Fibroblast of peridontal ligament (primary cell): ENCODE measurements around the gene DNAJC5.

Experiments used
- DNase-seq: peaks from one replicate; pipeline ENCODE4 v3.0.0-alpha.2; 2010; ENCODE audit errors: extremely low read depth

The DNAJC5 gene

GRCh38 chr20:63940472-63941266 is 45.7 kb downstream of the DNAJC5 start:
- DNase-seq, result no peak

GRCh38 chr20:63941282-63942081 is 46.6 kb downstream of the DNAJC5 start:
- DNase-seq, result no peak

- DNase-seq, result no peak
Measured at GRCh38 chr20:63942250-63942951, 47.5 kb downstream of the DNAJC5 start.

GRCh38 chr20:63942969-63943807 is 48.3 kb downstream of the DNAJC5 start:
- DNase-seq, result no peak

GRCh38 chr20:63943808-63944077 is 48.8 kb downstream of the DNAJC5 start:
- DNase-seq, result no peak

GRCh38 chr20:63944078-63944941 is 49.4 kb downstream of the DNAJC5 start:
- no peak for DNase-seq

- no peak for DNase-seq
Measured at GRCh38 chr20:63945031-63945658, 50.2 kb downstream of the DNAJC5 start.

GRCh38 chr20:63945921-63946920 is 51.3 kb downstream of the DNAJC5 start:
- no peak for DNase-seq

- DNase-seq, result no peak
Measured at GRCh38 chr20:63946986-63947637, 52.2 kb downstream of the DNAJC5 start.

GRCh38 chr20:63947638-63948456 is 52.9 kb downstream of the DNAJC5 start:
- no peak for DNase-seq

GRCh38 chr20:63950701-63951397 is 55.9 kb downstream of the DNAJC5 start:
- DNase-seq, result no peak

GRCh38 chr20:63951398-63952209 is 56.7 kb downstream of the DNAJC5 start:
- no peak for DNase-seq

- no peak for DNase-seq
Measured at GRCh38 chr20:63952210-63952535, 57.2 kb downstream of the DNAJC5 start.

GRCh38 chr20:63952769-63953168 is 57.8 kb downstream of the DNAJC5 start:
- no peak for DNase-seq

GRCh38 chr20:63953764-63954429 is 59.0 kb downstream of the DNAJC5 start:
- DNase-seq, result no peak
